ENCODE data around the gene HDAC9. TPM values are rescaled to one million over a fixed set of nuclear protein-coding genes. Genes with fewer than 3 reads are reported as not detected.
A peak's percentile ranks its signal among the peaks of the same experiment; 100 is the strongest.

HDAC9 gene
- total RNA-seq, 1 experiment from 2014 or later, result 3.0 TPM

DNA sequence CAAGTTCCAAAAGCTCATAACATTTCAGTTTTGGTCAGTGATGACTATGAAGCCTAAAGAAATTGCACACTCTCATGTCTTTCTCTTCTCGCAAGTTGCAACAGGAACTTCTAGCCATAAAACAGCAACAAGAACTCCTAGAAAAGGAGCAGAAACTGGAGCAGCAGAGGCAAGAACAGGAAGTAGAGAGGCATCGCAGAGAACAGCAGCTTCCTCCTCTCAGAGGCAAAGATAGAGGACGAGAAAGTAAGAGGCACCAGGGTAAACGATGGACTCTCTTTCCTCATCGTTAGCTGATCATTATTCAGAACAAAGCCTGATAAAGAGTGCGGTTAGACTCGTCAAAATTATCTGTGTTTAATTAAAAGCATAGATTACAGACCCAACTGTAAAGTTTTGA lies 94.7 kb downstream of the HDAC9 start:
- no peak for DNase-seq (ENCODE audit: low spot score)

DNA sequence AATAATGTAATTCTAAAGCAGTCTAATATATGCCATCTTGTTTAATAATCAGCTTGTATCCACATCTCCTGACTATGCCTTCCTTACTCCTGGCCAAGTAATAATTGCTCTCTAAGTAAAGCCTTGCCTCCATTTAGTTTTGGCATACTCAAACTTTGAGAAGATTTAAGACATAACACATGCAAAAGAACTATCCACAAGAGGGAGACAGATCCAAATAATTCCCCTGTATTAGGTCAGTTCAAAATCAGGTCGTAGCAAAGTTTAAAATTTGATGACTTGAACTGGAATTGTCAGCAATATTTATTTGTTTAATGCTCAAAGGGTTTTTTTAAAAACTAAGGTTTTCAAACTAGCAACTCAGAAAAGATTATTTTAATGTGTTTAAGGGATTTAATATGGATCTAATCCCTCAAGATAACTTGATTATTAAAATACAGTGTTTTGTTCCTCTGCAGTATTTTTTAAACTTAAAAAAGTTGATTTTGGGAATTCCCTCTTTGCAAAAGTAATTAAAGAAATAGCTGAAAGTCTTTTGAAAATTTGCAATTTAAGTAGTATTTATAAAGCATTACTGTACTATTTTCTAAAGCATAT lies 95.3 kb downstream of the HDAC9 start:
- DNase-seq (ENCODE audit: low spot score), result peak; percentile 53

DNA sequence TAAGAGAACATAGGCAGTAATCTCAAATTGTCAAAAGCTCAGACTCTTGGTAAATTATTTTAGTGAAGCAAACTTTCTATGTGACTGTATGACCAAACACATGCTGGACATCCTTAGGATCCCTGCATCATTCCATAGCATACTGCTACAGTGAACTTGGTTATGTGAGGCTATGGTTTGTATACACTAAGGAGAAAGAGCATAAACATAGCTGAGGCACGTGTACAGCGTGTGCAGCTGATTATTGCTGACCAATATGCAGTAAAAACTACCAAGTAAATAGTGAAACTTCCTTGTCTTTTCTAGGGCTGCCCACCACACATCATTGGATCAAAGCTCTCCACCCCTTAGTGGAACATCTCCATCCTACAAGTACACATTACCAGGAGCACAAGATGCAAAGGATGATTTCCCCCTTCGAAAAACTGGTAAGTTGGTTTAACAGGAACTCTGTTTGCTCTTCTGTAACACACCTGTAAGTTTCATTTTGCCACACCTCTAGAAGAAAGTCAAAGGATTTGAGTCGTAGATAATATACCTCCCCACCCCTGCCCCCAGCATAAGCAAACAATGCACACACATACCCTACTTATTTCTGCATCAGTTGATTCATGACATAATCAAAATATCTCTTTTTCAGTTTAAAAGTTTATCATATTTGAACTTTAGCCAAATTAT lies 98.2 kb downstream of the HDAC9 start:
- DNase-seq (ENCODE audit: low spot score), result no peak

DNA sequence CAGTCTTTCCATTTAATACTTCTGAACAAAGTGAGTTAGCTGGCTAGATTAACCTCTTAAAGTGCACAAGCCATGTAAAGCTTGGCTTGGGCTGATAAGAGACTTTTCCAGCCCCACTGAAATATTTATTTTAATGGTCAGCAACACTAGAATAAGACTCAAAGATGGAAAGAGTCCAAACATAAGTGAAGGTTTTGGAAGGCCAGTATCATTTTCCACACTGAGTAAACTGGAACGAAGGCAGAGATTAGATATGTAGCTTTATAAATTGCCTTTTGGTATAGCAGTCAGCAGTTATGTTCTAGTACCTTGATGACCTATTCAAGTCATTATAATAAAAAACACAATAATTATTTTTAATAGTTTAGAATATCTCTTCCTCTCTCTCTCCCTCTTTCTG lies 102.2 kb downstream of the HDAC9 start:
- no peak for DNase-seq (ENCODE audit: low spot score)

DNA sequence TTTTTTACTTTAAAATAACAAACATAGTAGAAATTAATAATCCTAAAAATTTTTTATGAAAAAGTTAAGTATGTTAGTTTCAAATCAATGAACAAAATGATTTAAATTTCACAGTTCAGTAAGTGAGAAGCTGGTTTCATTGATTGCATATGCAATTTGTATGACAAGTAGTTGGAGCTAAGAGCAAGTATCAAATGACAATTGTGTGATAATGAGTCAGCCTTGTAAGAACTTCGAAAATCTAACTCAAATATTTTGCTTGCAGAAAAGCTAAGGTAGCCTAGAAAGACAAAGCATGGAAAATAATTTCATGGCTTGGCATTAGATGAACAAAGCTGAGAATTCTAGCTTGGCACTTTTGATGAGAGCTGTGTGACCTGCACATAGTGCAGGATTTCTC lies 111.5 kb downstream of the HDAC9 start:
- no peak for DNase-seq (ENCODE audit: low spot score)

GRCh38 chr7:18610331-18610948 lies 114.9 kb downstream of the HDAC9 start:
- peak; percentile 63 for DNase-seq (ENCODE audit: low spot score)

GRCh38 chr7:18614841-18615240 lies 119.3 kb downstream of the HDAC9 start:
- DNase-seq (ENCODE audit: low spot score), result no peak

DNA sequence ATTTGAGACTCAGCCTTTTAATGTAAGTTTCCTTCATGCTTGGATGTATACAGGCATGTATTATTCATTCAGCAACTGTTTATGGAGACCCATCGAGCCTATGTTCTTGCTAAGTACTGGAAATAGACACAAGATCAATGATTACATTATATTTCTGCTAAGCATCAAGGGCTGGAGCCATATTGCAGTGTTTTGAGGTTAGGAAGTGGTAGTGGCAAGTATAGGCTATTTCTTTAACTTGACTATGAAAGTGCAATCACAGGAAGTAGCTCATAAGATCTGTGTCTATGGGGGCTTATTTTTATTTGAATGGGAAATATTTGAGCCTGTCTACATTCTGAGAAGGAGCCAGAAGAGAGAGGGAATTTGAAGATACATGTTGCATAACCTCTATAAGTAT lies 123.8 kb downstream of the HDAC9 start:
- no peak for DNase-seq (ENCODE audit: low spot score)

DNA sequence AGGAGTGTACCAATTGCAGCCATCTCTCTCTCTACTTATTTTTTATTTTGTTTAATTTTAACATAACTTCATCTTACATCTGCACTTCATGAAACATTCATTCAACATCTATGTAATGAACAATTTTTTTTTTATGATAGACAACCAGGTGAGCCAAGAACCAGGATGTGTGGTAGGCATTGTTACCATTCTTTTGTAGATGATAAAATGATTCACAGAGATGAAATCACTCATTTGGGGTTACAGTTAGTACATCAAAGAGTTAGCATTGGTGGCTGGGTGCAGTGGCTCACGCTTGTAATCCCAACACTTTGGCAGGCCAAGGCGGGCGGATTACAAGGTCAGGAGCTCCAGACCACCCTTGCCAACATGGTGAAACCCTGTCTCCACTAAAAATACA lies 127.8 kb downstream of the HDAC9 start:
- DNase-seq (ENCODE audit: low spot score), result no peak

GRCh38 chr7:18624459-18624858 lies 128.9 kb downstream of the HDAC9 start:
- DNase-seq (ENCODE audit: low spot score), result no peak

DNA sequence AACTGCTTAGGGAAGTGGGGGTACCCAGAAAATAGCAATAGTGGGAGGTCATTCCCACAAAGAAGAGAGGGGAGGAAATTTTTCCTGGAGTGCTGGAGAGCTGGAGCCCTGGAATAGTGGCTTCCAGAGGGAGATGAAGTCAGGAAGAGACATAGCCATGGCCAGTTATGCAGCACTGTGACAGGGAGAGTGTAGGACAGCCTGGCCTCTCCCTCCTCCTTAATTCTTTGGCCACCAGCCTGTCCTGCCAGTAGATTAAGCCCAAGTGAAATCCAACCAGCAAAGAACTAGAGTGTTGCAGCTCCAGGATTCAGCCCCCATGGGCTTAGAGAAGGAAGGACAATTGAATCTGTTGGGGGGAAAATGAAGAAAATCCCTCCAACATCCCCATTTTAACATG lies 130.5 kb downstream of the HDAC9 start:
- DNase-seq (ENCODE audit: low spot score), result no peak

GRCh38 chr7:18626717-18627116 lies 131.2 kb downstream of the HDAC9 start:
- no peak for DNase-seq (ENCODE audit: low spot score)

DNA sequence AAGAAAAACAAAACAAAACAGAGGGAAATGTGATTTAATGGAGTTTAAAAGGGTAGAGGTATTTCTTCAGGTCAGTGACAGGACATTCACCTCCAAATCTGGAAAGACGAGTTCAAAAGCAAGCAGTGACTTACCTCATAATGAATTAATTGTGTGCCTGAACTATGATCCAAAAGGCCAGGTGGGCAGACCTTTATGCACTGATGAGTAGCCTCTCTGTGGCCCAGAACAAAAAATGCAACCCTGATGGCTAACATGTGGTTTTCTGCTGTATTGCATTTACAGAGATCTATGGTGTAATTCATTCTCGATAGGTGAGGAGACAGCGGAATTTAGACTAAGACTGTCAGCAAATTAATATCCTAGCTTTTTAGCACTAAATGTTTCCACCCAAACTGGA lies 142.0 kb downstream of the HDAC9 start:
- peak; percentile 15 for DNase-seq (ENCODE audit: low spot score)

GRCh38 chr7:18638594-18639452 lies 143.3 kb downstream of the HDAC9 start:
- DNase-seq (ENCODE audit: low spot score), result no peak

GRCh38 chr7:18639711-18640110 lies 144.2 kb downstream of the HDAC9 start:
- no peak for DNase-seq (ENCODE audit: low spot score)

DNA sequence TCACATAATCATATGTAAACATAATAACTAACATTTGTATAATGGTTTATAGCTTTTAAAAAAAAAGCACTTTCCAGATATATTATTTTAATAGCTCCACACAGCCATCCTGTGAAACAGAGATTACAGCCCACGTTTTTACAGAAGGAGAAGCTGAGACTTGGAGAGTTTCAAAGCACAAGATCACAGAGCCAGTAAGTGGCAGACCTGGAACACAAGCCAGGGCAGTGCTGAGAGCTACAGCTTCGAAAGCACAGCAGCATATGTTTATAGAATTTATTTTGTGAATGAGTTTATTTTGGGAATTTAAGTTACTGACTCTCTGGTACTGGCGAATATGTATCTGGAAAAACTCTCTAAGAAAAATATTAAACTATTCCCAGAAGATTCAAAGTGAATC lies 149.4 kb downstream of the HDAC9 start:
- DNase-seq (ENCODE audit: low spot score), result no peak

GRCh38 chr7:18647582-18647981 lies 152.0 kb downstream of the HDAC9 start:
- DNase-seq (ENCODE audit: low spot score), result no peak

DNA sequence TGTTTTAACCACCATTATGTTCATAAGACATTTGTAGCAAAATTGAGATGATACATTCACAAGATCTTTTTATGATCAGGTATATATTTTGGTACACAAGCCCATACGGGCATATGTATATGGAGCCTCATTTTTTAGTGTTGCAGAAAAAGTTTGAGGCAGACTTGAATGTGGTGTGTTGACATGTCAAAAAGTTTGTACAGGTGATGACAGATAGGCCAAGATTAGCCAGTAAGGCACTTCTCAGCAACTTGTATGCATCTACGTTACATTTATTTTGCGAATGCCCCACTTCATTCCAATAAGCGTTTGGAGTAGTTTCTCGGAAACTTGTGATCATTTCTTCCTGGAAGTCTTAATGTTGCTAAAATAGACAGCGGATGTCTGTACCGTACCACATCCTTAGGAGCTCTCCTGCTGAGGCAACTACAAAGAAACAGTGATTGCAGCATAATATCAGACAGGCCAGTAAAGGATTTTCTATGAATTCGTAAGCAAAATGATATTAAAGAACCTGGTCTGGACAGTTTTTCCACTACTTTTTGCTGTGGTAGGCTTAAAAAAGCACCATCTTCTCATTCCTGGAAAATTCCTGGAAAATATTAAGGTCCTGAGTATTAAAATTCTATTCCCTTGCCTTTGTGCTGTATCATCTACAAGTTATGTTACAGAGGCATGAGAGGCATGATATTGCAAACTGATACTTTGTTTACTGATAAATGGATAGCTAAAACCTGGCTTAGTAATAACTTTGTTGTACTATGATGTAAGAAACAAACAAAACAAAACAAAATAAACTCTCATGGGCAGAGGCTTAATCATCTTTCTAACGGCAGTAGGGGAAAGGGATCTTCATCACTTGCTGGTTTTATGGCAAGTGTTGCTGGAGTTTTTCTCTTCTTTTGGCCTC lies 153.6 kb downstream of the HDAC9 start:
- DNase-seq (ENCODE audit: low spot score), result no peak

GRCh38 chr7:18653381-18654155 lies 158.0 kb downstream of the HDAC9 start:
- no peak for DNase-seq (ENCODE audit: low spot score)

DNA sequence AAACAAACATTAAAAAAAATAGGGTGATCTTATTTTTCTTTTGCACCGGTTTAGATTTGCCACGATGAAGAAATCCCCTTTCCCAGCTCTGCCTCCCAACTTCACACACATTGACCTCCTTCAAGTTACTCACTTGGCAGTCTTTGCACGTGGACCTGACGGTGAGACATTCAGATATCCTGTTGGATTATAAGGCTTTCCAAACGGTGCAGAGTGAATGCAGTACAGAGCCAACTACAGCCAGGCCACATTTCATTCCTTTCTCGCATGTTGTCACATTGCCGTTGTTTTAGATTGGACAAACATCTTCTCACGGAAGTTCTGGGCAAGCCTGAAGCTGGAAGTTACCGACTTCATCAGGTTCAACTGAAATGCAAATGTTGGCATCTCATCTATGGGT lies 159.2 kb downstream of the HDAC9 start:
- DNase-seq (ENCODE audit: low spot score), result no peak

Measured in HT-29 (cell line).